Astrocyte (in vitro differentiated cells and primary cell): Measurements from ENCODE around the gene UVRAG. TPM values are rescaled to one million over a fixed set of nuclear protein-coding genes. Genes with fewer than 3 reads are reported as not detected.

ENCODE experiments used
- DNase-seq: peaks from one replicate; pipeline ENCODE4 v3.0.0-alpha.2; 2010; ENCODE audit warnings: low read depth
- FAIRE-seq: peaks from 2 replicates; lab custom pipeline; 2011; peaks lifted over from hg19 to GRCh38; lab: Jason Lieb, UNC
- H2AFZ ChIP-seq: 2 replicates; pipeline ENCODE4 v1.6.0; 2012; ENCODE audit warnings: low read depth, low read length, inconsistent platforms
- H3K27ac ChIP-seq: 2 replicates; pipeline ENCODE4 v1.5.1; 2011; ENCODE audit warnings: low read depth, low read length, inconsistent platforms
- H3K27me3 ChIP-seq: 2 replicates; pipeline ENCODE4 v1.6.0; 2011; ENCODE audit warnings: low read length, inconsistent platforms; ENCODE audit not compliant: insufficient read depth
- H3K36me3 ChIP-seq: 2 replicates; pipeline ENCODE4 v1.5.1; 2011; ENCODE audit warnings: low read length, inconsistent platforms; ENCODE audit not compliant: insufficient read depth
- H3K4me1 ChIP-seq: 2 replicates; pipeline ENCODE4 v1.5.1; 2011; ENCODE audit warnings: low read length, inconsistent platforms; ENCODE audit not compliant: insufficient read depth
- H3K4me2 ChIP-seq: 2 replicates; pipeline ENCODE4 v1.6.0; 2012; ENCODE audit warnings: low read length, inconsistent platforms
- H3K4me3 ChIP-seq: 2 replicates; pipeline ENCODE4 v1.5.1; 2011; ENCODE audit warnings: low read depth, mild to moderate bottlenecking, low read length, inconsistent platforms; ENCODE audit not compliant: insufficient read depth
- H3K79me2 ChIP-seq: 2 replicates; pipeline ENCODE4 v1.6.0; 2012; ENCODE audit warnings: mild to moderate bottlenecking, low read length, inconsistent platforms; ENCODE audit not compliant: insufficient read depth
- H3K9ac ChIP-seq: 2 replicates; pipeline ENCODE4 v1.6.0; 2012; ENCODE audit warnings: mild to moderate bottlenecking, low read length, inconsistent platforms
- H3K9me3 ChIP-seq: 2 replicates; pipeline ENCODE4 v1.5.1; 2012; ENCODE audit warnings: low read depth, mild to moderate bottlenecking, low read length, inconsistent platforms; ENCODE audit not compliant: insufficient read depth
- H4K20me1 ChIP-seq: 2 replicates; pipeline ENCODE4 v1.6.0; 2012; ENCODE audit warnings: low read length, inconsistent platforms; ENCODE audit not compliant: insufficient read depth
- H3K27ac Mint-ChIP-seq: one replicate; pipeline ENCODE4 v1.8.0; 2021; ENCODE audit warnings: mild to moderate bottlenecking, mixed read lengths; ENCODE audit not compliant: unreplicated experiment
- H3K27me3 Mint-ChIP-seq: one replicate; pipeline ENCODE4 v1.8.0; 2021; ENCODE audit warnings: low read depth, mixed read lengths; ENCODE audit not compliant: unreplicated experiment
- H3K36me3 Mint-ChIP-seq: one replicate; pipeline ENCODE4 v1.8.0; 2021; ENCODE audit warnings: low read depth, mixed read lengths; ENCODE audit not compliant: unreplicated experiment
- H3K4me1 Mint-ChIP-seq: one replicate; pipeline ENCODE4 v1.8.0; 2021; ENCODE audit warnings: low read depth, mixed read lengths; ENCODE audit not compliant: unreplicated experiment
- H3K4me3 Mint-ChIP-seq: one replicate; pipeline ENCODE4 v1.8.0; 2021; ENCODE audit warnings: mild to moderate bottlenecking, moderate library complexity, mixed read lengths; ENCODE audit not compliant: unreplicated experiment
- H3K9me3 Mint-ChIP-seq: one replicate; pipeline ENCODE4 v1.8.0; 2021; ENCODE audit warnings: mild to moderate bottlenecking, mixed read lengths; ENCODE audit not compliant: unreplicated experiment
- EZH2 ChIP-seq: IDR thresholded peaks from 2 replicates; pipeline ENCODE4 v1.6.1; 2012; ENCODE audit warnings: mild to moderate bottlenecking, low read length, inconsistent platforms; ENCODE audit not compliant: insufficient read depth
- total RNA-seq: library from RNA; stranded (reverse); gene quantifications from 2 replicates; pipeline ENCODE4 v1.2.1, GENCODE V29; 2021
- TF ChIP-seq, protein P1 (sequence below): IDR thresholded peaks from 2 replicates; pipeline ENCODE4 v1.5.1; 2011; ENCODE audit warnings: low read depth, mild to moderate bottlenecking, inconsistent platforms, low read length, moderate library complexity; ENCODE audit not compliant: insufficient read depth

Gene UVRAG
- total RNA-seq, 1 donor from 2014 or later = 15.3 TPM

DNA sequence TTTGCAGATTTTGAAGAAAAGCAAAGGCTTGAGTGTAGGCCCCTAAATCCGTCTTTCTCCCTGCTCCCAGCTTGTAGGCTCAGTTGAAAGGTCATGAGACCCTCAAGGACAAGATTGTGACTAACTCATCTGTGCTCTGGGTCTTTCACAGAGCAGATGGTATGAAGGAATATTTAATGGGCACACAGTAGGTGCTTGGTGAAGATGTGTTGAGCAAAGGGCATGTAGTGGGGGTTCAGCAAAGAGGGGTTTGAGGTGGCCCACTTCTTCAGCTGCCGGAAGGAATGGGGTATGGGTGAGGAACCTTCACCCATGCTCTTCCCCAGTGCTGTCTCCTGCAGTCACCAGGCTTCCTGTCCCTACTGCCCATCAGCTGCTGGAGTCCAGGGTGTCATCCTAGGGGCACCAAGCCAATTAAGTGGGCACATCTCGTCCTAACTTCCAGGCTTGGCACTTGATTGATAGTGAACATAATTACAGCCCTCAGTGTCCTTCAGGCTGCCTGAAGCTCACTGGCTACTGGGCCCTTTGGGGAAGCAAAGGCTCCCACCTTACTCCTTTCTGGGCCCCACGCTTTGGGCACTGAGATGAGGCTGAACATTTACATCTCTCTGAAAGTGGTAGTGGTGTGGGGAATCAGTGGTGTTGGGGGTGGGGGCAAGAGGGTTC lies 31.5 kb upstream of the UVRAG start:
- no peak overlapping the region for H3K4me3 Mint-ChIP-seq

DNA sequence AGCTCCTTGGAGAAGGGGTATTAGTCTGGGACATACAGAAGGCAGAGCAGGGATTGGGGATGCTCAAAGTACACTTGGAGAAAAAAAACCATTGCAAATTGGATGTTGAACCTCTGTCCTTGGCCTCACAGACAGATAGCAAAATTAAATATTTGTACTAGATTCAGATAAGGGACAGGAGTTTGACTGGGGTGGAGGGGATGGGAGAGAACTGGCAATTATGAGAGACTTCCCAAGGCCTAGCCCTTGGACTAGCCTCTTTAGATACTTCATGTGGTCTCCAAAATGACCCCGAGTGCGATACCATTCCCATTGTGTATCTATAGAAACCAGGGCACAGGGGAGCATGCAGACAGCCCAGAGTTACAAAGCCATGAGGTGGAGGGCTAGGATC lies 30.9 kb upstream of the UVRAG start:
- FAIRE-seq (no peak), DNase-seq (no peak)
- Mint-ChIP-seq H3K9me3 (peaks cover 2% of the 10 kb centered on the region), H3K4me1 (no peaks in the 10 kb centered on the region), H3K4me3 (no peak overlapping the region), H3K27me3 (peaks cover 35% of the 10 kb centered on the region), H3K27ac (no peak overlapping the region), H3K36me3 (no peaks in the 10 kb centered on the region)
- TF ChIP-seq, protein P1, sequence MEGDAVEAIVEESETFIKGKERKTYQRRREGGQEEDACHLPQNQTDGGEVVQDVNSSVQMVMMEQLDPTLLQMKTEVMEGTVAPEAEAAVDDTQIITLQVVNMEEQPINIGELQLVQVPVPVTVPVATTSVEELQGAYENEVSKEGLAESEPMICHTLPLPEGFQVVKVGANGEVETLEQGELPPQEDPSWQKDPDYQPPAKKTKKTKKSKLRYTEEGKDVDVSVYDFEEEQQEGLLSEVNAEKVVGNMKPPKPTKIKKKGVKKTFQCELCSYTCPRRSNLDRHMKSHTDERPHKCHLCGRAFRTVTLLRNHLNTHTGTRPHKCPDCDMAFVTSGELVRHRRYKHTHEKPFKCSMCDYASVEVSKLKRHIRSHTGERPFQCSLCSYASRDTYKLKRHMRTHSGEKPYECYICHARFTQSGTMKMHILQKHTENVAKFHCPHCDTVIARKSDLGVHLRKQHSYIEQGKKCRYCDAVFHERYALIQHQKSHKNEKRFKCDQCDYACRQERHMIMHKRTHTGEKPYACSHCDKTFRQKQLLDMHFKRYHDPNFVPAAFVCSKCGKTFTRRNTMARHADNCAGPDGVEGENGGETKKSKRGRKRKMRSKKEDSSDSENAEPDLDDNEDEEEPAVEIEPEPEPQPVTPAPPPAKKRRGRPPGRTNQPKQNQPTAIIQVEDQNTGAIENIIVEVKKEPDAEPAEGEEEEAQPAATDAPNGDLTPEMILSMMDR = no peak
- no peak for TF ChIP-seq EZH2
- Histone ChIP-seq H3K9ac (no peak overlapping the region), H3K4me2 (no peak overlapping the region), H3K36me3 (no peaks in the 10 kb centered on the region), H2AFZ (no peak overlapping the region), H4K20me1 (no peaks in the 10 kb centered on the region), H3K79me2 (no peaks in the 10 kb centered on the region), H3K27me3 (no peaks in the 10 kb centered on the region), H3K9me3 (no peaks in the 10 kb centered on the region), H3K4me1 (no peaks in the 10 kb centered on the region), H3K27ac (no peak overlapping the region), H3K4me3 (no peak overlapping the region)

More for the DNA sequence above, 31.5 kb upstream of the UVRAG start:
- H3K36me3 ChIP-seq = no peaks in the 10 kb centered on the region
- H3K27me3 ChIP-seq = no peaks in the 10 kb centered on the region
- H3K27me3 Mint-ChIP-seq = peaks cover 33% of the 10 kb centered on the region
- H3K4me3 ChIP-seq = no peak overlapping the region
- H3K79me2 ChIP-seq = no peaks in the 10 kb centered on the region
- H2AFZ ChIP-seq = no peak overlapping the region
- no peak overlapping the region for H3K9ac ChIP-seq
- H3K4me1 ChIP-seq = no peaks in the 10 kb centered on the region
- no peak for DNase-seq
- H3K27ac Mint-ChIP-seq = no peak overlapping the region
- H3K36me3 Mint-ChIP-seq = no peaks in the 10 kb centered on the region
- no peaks in the 10 kb centered on the region for H3K4me1 Mint-ChIP-seq
- no peaks in the 10 kb centered on the region for H4K20me1 ChIP-seq
- H3K9me3 ChIP-seq = no peaks in the 10 kb centered on the region
- H3K4me2 ChIP-seq = no peak overlapping the region
- no peak for FAIRE-seq
- TF ChIP-seq, protein P1 = no peak
- TF ChIP-seq EZH2 = no peak
- no peak overlapping the region for H3K27ac ChIP-seq
- peaks cover under 1% of the 10 kb centered on the region for H3K9me3 Mint-ChIP-seq

DNA sequence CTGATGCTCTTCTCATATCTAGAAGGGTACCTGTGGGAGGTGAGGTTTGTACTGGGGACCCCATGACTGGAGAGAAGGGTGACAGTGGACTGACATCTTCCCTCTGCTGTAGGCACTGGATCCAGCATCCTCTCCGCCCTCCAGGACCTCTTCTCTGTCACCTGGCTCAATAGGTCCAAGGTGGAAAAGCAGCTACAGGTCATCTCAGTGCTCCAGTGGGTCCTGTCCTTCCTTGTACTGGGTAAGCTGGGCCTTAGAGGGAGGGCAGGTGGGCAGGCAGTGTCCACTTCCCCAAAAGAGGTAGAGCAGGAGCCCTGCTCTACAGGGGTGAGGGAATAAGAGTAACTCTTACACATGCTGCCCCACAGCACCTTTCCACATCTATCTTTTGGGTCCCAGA lies 30.5 kb upstream of the UVRAG start:
- no peaks in the 10 kb centered on the region for H4K20me1 ChIP-seq
- H3K36me3 ChIP-seq = no peaks in the 10 kb centered on the region
- FAIRE-seq (no peak), DNase-seq (no peak)
- Mint-ChIP-seq H3K4me1 (no peaks in the 10 kb centered on the region), H3K36me3 (no peaks in the 10 kb centered on the region), H3K27ac (no peak overlapping the region), H3K27me3 (peaks cover 32% of the 10 kb centered on the region), H3K9me3 (peaks cover 2% of the 10 kb centered on the region), H3K4me3 (no peak overlapping the region)
- TF ChIP-seq, protein P1 = no peak
- TF ChIP-seq EZH2 = no peak
- H3K4me3 ChIP-seq = no peak overlapping the region
- H3K27me3 ChIP-seq = no peaks in the 10 kb centered on the region
- H3K27ac ChIP-seq = no peak overlapping the region
- no peaks in the 10 kb centered on the region for H3K9me3 ChIP-seq
- no peak overlapping the region for H2AFZ ChIP-seq
- H3K4me1 ChIP-seq = no peaks in the 10 kb centered on the region
- no peaks in the 10 kb centered on the region for H3K79me2 ChIP-seq
- no peak overlapping the region for H3K9ac ChIP-seq
- H3K4me2 ChIP-seq = no peak overlapping the region
